ENCODE measurements around the gene SGMS1. TPM values are rescaled to one million over a fixed set of nuclear protein-coding genes. Genes with fewer than 3 reads are reported as not detected.
"Not testable (repeated sequence)": the region's sequence is repeated elsewhere in the genome, so short reads cannot be mapped to it uniquely, and the experiment has no call there.

Gene SGMS1
- total RNA-seq, 1 donor from 2014 or later = 64.0 TPM

DNA sequence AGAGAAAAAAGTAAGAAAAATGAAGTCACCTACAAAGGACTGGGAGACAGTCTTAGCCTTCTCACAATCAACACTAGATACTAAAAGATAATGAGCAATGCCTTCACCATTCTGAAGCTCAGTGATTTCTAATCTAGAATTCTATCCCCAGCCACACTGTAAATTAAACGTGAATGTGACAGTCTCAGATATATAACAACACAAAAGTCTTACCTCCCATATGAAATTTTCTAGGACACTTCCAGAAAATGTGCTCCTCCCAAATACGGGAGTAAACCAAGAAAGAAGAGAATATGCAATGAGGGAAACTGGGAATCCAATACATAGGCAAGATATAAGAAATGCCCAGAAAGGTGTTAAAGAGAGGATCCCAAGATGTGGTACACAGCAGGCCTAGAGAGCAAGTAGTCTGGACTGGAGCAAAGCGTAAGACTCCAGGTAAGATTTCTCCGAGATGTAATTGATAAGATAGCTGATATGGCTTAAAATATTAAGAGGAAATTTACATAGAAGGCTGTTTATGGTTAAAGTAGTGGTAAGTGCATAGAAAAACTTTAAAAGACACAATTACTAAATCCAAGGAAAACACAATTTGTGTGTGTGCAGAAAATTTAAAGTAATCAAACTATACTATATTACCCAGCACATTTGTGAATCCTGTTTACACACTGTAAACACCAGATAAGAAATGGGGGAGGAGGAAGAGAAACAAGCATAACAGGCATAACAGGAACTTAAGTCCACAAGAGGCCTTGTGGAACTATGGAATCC lies 44.1 kb downstream of the SGMS1 start:
- no peak for DNase-seq

DNA sequence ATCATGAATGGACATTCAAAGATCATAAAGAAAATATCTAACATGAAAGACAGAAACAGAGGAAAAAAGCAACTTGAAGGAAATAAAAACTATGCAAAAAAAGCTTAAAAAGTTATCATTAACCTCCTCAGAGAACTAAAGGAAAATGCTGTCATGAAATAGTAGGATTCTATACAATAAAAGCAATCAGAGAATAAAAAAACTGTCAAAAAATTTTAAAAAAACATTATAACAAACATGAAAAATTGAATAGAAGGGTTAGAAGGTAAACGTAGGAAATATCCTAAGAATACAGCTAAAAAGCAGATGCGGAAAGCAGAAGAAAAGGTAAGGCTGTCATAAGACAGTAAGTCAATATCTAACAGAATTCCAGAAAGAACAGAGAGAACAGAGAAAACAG lies 44.8 kb downstream of the SGMS1 start:
- no peak for DNase-seq

GRCh38 chr10:50577681-50578350 lies 45.9 kb downstream of the SGMS1 start:
- DNase-seq = peak; percentile 65

DNA sequence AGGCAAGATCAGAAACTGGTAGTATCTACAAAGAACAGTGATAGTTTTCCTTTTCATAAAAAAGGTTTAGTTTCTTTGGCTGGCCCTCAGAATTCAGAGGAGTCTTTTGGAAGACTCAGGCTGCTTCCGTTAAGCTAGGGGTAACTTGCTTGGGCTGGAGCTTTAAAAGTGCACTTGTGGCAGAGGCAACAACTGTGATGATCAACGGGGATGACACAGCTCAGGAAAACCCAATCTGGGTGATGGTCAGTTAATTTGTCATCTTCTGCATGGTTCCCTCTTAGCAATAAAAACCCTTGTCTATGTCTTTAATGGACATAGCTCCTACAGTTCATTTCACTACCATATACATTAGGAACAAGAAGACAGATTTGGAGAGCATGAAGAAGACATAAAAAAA lies 46.7 kb downstream of the SGMS1 start:
- DNase-seq = no peak

- DNase-seq = no peak
Observed at GRCh38 chr10:50576245-50576815, 47.4 kb downstream of the SGMS1 start.

DNA sequence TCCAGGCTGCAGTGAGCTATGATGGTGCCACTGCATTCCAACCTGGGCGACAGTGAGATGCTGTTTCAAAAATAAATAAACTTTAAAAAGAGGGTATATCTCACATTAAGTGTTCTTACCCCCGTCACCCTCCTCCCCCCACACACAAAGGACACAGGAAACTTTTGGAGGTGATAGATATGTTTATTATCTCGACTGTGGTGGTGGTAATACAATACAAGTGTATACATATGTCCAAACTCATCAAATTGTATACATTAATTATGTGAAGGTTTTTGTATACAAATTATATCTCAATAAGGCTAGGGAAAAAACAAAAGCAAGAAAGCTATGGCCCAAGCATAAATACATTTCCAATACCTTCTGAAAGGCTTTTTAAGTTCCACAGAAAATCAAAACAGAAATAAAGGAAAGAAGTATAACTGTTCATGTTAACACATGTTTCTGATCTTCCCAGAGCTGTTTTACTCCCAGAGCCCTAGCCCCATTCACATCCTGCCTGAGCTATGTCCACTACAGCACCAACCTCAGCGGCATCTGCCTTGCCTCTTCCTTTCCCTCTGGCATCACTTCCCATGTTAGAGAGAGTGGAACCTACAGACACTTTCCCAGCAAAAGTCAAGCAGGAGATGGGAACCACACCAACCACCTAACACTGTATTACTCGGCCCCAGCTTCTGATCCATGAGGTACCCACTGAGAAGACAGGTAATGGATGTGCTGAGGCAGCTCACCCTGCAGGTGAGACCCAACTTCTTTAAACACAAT lies 48.1 kb downstream of the SGMS1 start:
- no peak for DNase-seq

GRCh38 chr10:50574931-50575330 lies 48.8 kb downstream of the SGMS1 start:
- DNase-seq = no peak

DNA sequence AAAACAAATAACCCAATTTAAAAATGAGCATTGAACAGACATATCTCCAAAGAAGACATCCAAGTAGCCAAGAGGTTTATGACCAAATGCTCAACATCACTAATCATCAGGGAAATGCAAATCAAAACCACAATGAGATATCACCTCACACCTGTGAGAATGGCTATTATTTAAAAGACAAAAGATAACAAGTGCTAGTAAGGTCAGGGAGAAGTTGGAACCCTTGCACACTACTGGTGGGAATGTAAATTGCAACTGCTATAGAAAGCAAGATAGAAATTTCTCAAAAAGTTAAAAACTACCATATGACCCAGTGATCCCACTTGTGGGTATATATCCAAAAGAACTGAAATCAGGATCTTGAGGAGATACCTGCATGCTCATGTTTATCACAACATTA lies 49.5 kb downstream of the SGMS1 start:
- DNase-seq = no peak

GRCh38 chr10:50572017-50572491 lies 51.7 kb downstream of the SGMS1 start:
- DNase-seq = no peak

DNA sequence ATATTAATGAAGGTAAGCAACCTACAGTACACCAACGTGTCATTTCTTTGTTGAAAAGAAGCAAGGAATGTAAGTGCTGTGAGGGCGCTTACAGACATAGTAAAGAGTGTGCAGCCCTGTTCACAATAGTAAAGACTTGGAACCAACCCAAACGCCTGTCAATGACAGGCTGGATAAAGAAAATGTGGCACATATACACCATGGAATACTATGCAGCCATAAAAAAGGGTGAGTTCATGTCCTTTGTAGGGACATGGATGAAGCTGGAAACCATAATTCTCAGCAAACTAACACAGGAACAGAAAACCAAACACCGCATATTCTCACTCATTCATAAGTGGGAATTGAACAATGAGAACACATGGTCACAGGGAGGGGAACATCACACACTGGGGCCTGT lies 55.0 kb downstream of the SGMS1 start:
- not testable (repeated sequence) for DNase-seq

- DNase-seq = no peak
Observed at GRCh38 chr10:50567384-50567783, 56.4 kb downstream of the SGMS1 start.

DNA sequence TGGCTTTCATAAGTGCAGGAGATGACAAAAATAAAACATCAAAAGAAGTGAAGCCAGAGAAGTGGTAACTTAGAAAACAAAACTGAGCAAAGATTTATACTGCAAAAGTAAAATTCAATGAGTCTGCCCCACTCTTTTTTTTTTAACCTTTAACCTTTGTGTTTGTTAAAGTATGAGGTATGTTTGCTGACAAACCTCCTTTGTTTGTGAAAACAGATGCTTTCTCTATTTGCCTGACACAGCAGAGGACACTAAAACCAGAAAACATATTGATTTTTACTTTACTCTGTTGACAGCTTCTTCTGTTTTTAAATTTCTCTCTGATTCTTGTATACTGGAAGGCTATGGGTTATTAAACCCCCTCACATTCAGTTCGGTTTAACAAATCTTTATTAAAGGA lies 57.6 kb downstream of the SGMS1 start:
- DNase-seq = no peak

GRCh38 chr10:50565301-50566083 lies 58.3 kb downstream of the SGMS1 start:
- no peak for DNase-seq

DNA sequence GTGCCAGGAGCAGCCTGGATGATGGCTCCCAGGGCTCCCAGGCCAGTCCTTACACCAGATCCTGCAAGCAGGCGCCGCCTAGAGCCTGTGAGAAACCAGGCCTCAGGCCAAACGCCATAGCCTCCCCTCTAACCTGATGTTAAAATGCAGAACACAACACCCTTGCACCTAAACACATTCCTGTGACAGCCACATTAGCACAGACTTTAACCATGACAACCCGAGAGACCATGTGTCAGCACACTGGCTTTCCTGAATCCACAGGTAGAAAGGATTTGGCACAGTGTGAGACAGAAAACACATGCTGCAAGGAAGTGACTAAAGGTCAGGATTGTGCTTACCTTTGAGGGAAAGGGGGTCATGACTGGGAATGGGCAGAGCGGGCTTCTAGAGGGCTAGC lies 59.9 kb downstream of the SGMS1 start:
- no peak for DNase-seq

GRCh38 chr10:50561816-50562215 lies 61.9 kb downstream of the SGMS1 start:
- peak; percentile 31 for DNase-seq

- DNase-seq = no peak
Observed at GRCh38 chr10:50561266-50561665, 62.5 kb downstream of the SGMS1 start.

- no peak for DNase-seq
Observed at GRCh38 chr10:50560370-50560769, 63.4 kb downstream of the SGMS1 start.

GRCh38 chr10:50558371-50558770 lies 65.4 kb downstream of the SGMS1 start:
- no peak for DNase-seq

DNA sequence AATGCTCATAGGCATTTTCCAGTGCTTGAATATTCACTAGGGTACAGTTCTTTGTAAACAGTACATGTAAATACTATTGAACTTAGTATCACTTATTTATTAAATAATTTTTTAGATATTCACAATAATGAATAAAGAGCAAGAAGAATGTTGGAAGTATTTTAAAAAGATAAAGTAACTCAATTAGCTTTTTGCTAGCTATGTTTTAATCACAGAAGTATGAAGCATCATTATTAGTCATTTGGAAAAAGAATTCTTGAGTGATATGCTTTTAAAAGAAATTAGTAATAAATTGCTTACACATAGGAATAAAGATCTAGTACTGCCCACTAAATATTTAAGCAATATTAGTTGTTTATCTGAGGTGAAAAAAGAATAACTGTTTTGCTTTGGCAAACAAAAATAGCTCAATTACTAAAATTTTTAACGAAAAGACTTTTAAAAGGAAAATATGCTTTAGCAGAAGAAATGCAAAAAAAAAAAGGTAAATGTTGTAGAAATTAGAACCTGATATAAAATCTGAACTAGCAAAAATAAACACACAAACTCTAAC lies 66.5 kb downstream of the SGMS1 start:
- no peak for DNase-seq

GRCh38 chr10:50556237-50557120 lies 67.3 kb downstream of the SGMS1 start:
- DNase-seq = peak; percentile 60

Measured in dermis blood vessel endothelial cell (primary cell).